HepG2 (cell line): ENCODE data around the gene SYNE1. TPM values are rescaled to one million over a fixed set of nuclear protein-coding genes. Genes with fewer than 3 reads are reported as not detected.

Experiments
- ATAC-seq: fragments of 200-7000 bp; cut with Tn5 transposase; 3 replicates; pipeline ENCODE4 v1.9.1; 2020; ENCODE audit warnings: mild to moderate bottlenecking, moderate library complexity
- BruUV-seq: library from RNA; stranded (reverse); fragments of 400-500 nt; replicated peaks from 2 replicates; lab custom pipeline; 2021; lab: Mats Ljungman, UMichigan
- CTCF ChIA-PET: fragments of 300-600 bp; formaldehyde crosslinking; extraction: SDS; loops from one replicate; lab custom pipeline; 2021; ENCODE audit warnings: low total read pairs, inconsistent platforms, low intra/inter-chr PET ratio; lab: Yijun Ruan, JAX
- POLR2A ChIA-PET: fragments of 350-600 bp; sonication (Branson Sonifier 250); formaldehyde crosslinking; loops from one replicate; lab custom pipeline; 2020; ENCODE audit warnings: antibody characterized with exemption, inconsistent platforms; lab: Yijun Ruan, JAX
- DNase-seq: peaks from one replicate; pipeline ENCODE4 v3.0.0-alpha.2; 2015; ENCODE audit warnings: low spot score
- FAIRE-seq: peaks from 3 replicates; lab custom pipeline; 2011; peaks lifted over from hg19 to GRCh38; lab: Jason Lieb, UNC
- H2AFZ ChIP-seq: one replicate; pipeline ENCODE4 v1.6.1; 2011; ENCODE audit warnings: low read length, inconsistent platforms
- H3K27ac ChIP-seq: fragments of 300-600 bp; 3 replicates; pipeline ENCODE4 v1.8.0; 2011; ENCODE audit warnings: mixed run types, mild to moderate bottlenecking, mixed read lengths, low read length, inconsistent platforms; ENCODE audit not compliant: insufficient read depth; ENCODE audit errors: extremely low read length
- H3K27me3 ChIP-seq, 2 experiments: fragments of 200-600 bp in 1 of 2; 2 replicates in 1 of 2; 3 replicates in 1 of 2; pipeline versions ENCODE4 v1.6.0 to v1.8.0; 2011; ENCODE audit warnings: low read length in 2 of 2, mild to moderate bottlenecking in 2 of 2, moderate library complexity in 2 of 2, inconsistent platforms in 1 of 2; ENCODE audit not compliant: insufficient read depth in 2 of 2, control insufficient read depth in 1 of 2
- H3K36me3 ChIP-seq, 2 experiments: fragments of 200-600 bp in 1 of 2; replicated peaks in 1 of 2; 2 replicates in 1 of 2; 3 replicates in 1 of 2; pipeline versions ENCODE4 v1.5.1 to v1.8.0; 2011; ENCODE audit warnings: low read length in 2 of 2, inconsistent platforms in 1 of 2; ENCODE audit not compliant: insufficient read depth in 2 of 2, control insufficient read depth in 1 of 2
- H3K4me1 ChIP-seq: 2 replicates; pipeline ENCODE4 v1.5.1; 2012; ENCODE audit warnings: low read length, inconsistent platforms; ENCODE audit not compliant: insufficient read depth
- H3K4me2 ChIP-seq: 2 replicates; pipeline ENCODE4 v1.6.0; 2011; ENCODE audit warnings: low read depth, low read length, inconsistent platforms
- H3K4me3 ChIP-seq, 3 experiments: fragments of 200-600 bp in 1 of 3; sonication (generic), shearing (Covaris generic) in 1 of 3; replicated peaks in 1 of 3; 2 replicates each; pipeline ENCODE4 v1.5.1; 2011 to 2016; ENCODE audit warnings: low read length in 3 of 3, inconsistent platforms in 2 of 3, low read depth in 2 of 3, mild to moderate bottlenecking in 2 of 3, control low read depth in 1 of 3, mixed read lengths in 1 of 3; ENCODE audit not compliant: insufficient read depth in 1 of 3
- H3K79me2 ChIP-seq: one replicate; pipeline ENCODE4 v1.6.1; 2011; ENCODE audit warnings: low read length, inconsistent platforms; ENCODE audit not compliant: insufficient read depth
- H3K9ac ChIP-seq: 2 replicates; pipeline ENCODE4 v1.6.0; 2011; ENCODE audit warnings: mild to moderate bottlenecking, low read depth, low read length, inconsistent platforms; ENCODE audit not compliant: insufficient read depth
- H3K9me3 ChIP-seq: 2 replicates; pipeline ENCODE4 v1.5.1; 2012; ENCODE audit warnings: mild to moderate bottlenecking, low read length
- H4K20me1 ChIP-seq: 2 replicates; pipeline ENCODE4 v1.6.0; 2011; ENCODE audit warnings: inconsistent platforms, mild to moderate bottlenecking, low read length, moderate library complexity; ENCODE audit not compliant: insufficient read depth
- CBX5 ChIP-seq: sonication (generic); formaldehyde crosslinking; IDR thresholded peaks from 2 replicates; pipeline ENCODE4 v1.4.0; 2020; ENCODE audit warnings: missing genetic modification reagents, borderline replicate concordance
- DNMT1 ChIP-seq: sonication (generic); formaldehyde crosslinking; IDR thresholded peaks from 2 replicates; pipeline ENCODE4 v1.5.1; 2020; ENCODE audit warnings: mild to moderate bottlenecking, missing genetic modification reagents
- HMGXB4 ChIP-seq, 2 experiments: sonication (generic) in 1 of 2; formaldehyde crosslinking in 1 of 2; IDR thresholded peaks; 2 replicates each; pipeline versions ENCODE4 v1.4.0 to v1.6.1; 2018 to 2020; ENCODE audit warnings: missing genetic modification reagents in 2 of 2, borderline replicate concordance in 1 of 2, low read depth in 1 of 2, mild to moderate bottlenecking in 1 of 2, missing biosample characterization in 1 of 2
- SETDB1 ChIP-seq: sonication (generic); formaldehyde crosslinking; IDR thresholded peaks from 2 replicates; pipeline ENCODE4 v1.5.1; 2020; ENCODE audit warnings: missing genetic modification reagents, mild to moderate bottlenecking, borderline replicate concordance
- ZNF670 ChIP-seq: sonication (generic); formaldehyde crosslinking; IDR thresholded peaks from 2 replicates; pipeline ENCODE4 v1.8.0; 2022; ENCODE audit warnings: mild to moderate bottlenecking, missing genetic modification reagents, borderline replicate concordance
- ZSCAN22 ChIP-seq: sonication (generic); formaldehyde crosslinking; IDR thresholded peaks from 2 replicates; pipeline ENCODE4 v1.4.0; 2020; ENCODE audit warnings: mild to moderate bottlenecking, missing genetic modification reagents
- WGBS: methylation state at CpG from one replicate; pipeline ENCODE4 v1.1.6; 2017; ENCODE audit warnings: low lambda C conversion rate; 5-methylcytosine and 5-hydroxymethylcytosine counted together
- in situ Hi-C: cut with HindIII; loops from 2 replicates; pipeline ENCODE4 v1.10.0; 2017; ENCODE audit warnings: low pct_unique_long_range_greater_than_20kb; ENCODE audit not compliant: extremely low pct_ligation_motif_present
- intact Hi-C: fragments of 100-400 bp; cut with micrococcal nuclease; formaldehyde crosslinking; loops from one replicate; pipeline ENCODE4 v1.10.0; 2022; ENCODE audit not compliant: unreplicated experiment
- polyA plus RNA-seq, 8 experiments: library from polyadenylated mRNA; depleted of rRNA in 3 of 8; stranded (reverse) in 7 of 8; unstranded in 1 of 8; fragments of >200 nt; fragmentation: Illumina TruSeq in 4 of 8; extraction: Trizol in 4 of 8; gene quantifications; 2 replicates each; pipeline versions ENCODE4 v1.2.1 to v1.2.3, GENCODE V29; 2011 to 2016; ENCODE audit warnings: low read depth in 4 of 8, missing spikeins in 1 of 8, mixed read lengths in 1 of 8; ENCODE audit not compliant: insufficient read depth in 1 of 8
- total RNA-seq, 5 experiments: library from RNA; depleted of rRNA; stranded (reverse); fragments of >200 nt; fragmentation: Illumina TruSeq; extraction: Trizol; gene quantifications; 2 replicates each; pipeline ENCODE4 v1.2.3, GENCODE V29; 2016; ENCODE audit warnings: low read depth in 1 of 5
- TF ChIP-seq, protein P1 (sequence below): sonication (generic); formaldehyde crosslinking; IDR thresholded peaks from 2 replicates; pipeline ENCODE4 v1.4.0; 2020; ENCODE audit warnings: missing genetic modification reagents, low read depth, mild to moderate bottlenecking, borderline replicate concordance

SYNE1 gene
- total and polyA plus RNA-seq, 2 of the 13 experiments (the other 11 are each of a cell fraction or from before 2014, with no cell fraction given), result 5.5 to 15.9 TPM

DNA sequence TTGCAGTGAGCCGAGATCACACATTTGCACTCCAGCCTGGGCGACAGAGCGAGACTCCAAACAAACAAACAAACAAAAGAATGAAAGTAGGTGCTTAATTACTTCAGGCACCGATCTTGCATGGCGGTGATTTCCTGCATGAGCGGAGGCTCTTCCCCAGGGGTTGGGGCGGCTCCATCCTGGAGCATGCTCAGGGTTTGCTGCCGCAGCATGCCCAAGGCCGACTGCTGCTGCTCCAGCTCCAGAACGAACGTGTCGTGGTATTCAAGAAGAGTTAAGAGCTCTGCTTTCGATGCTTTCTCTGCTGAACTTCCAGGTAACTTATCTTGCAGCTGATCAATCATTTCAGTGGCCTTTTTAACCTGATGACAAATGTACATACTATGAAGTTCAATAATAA lies 313.8 kb downstream of the SYNE1 start (continued):
- no peak for TF ChIP-seq HMGXB4 (CRISPR knock-in tag; IDR thresholded peaks at IDR 0.05; ENCODE audit: borderline replicate concordance in 1 of 2, low read depth in 1 of 2)

DNA sequence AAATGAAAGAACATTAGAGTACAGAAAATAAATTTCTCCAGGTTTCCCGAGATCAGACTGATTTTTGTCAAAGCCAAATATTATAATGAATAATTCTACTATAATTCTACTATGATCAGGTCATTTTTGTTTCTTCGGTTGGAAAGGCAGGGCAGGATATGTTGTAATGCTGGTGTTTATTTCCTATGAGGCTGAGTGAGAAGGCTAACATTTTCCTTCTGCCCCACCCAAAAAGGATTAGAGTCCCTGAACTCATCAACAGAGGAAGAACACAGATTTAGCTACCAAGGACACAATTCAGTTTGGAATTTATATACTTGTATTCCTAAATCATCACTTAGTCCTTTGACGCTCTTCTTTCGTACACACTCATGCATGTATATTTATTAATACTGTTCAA lies 318.9 kb downstream of the SYNE1 start:
- intact Hi-C loops, result no loop called here
- WGBS, result 73% methylated on average over 4 of the region's 4 CpGs
- ATAC-seq, result no peak

More for the DNA sequence above, 318.9 kb downstream of the SYNE1 start:
- Histone ChIP-seq H3K27me3 (no peaks in the 10 kb centered on the region), H3K36me3 (no peaks in the 10 kb centered on the region), H4K20me1 (no peaks in the 10 kb centered on the region), H3K4me3 (no peak overlapping the region), H3K9ac (no peak overlapping the region)
- TF ChIP-seq, protein P1, sequence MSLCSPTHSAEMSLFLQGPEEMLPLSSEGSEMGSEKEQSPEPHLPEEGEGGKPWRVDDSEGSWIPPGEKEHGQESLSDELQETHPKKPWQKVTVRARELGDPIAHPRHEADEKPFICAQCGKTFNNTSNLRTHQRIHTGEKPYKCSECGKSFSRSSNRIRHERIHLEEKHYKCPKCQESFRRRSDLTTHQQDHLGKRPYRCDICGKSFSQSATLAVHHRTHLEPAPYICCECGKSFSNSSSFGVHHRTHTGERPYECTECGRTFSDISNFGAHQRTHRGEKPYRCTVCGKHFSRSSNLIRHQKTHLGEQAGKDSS (CRISPR knock-in tag), result no peak
- no peak for TF ChIP-seq CBX5 (CRISPR knock-in tag)
- TF ChIP-seq ZNF670 (CRISPR knock-in tag), result no peak
- TF ChIP-seq ZSCAN22 (CRISPR knock-in tag), result no peak
- no peak for TF ChIP-seq SETDB1 (CRISPR knock-in tag)
- no peak for TF ChIP-seq DNMT1 (CRISPR knock-in tag)
- TF ChIP-seq, all 625 proteins: peak for 0
- H3K79me2 ChIP-seq, result no peaks in the 10 kb centered on the region
- H3K9me3 ChIP-seq, result no peaks in the 10 kb centered on the region
- POLR2A ChIA-PET, result interaction anchor here (0.7 to 1.7 kb wide), 2 partner anchors 8 to 16 kb away, joined by 3 to 9 read pairs; no protein-coding TSS in a partner anchor
- H3K27ac ChIP-seq, result no peak overlapping the region
- CTCF ChIA-PET, result no interaction called here
- in situ Hi-C loops, result no loop called here
- BruUV-seq, result no TSS peak
- H3K4me1 ChIP-seq, result peaks cover 15% of the 10 kb centered on the region
- H3K4me2 ChIP-seq, result no peak overlapping the region
- no peak overlapping the region for H2AFZ ChIP-seq
- DNase-seq (no peak), FAIRE-seq (no peak)
